GM21723 (cell line): Measurements from ENCODE around the gene TMEM255A.
"Not testable (repeated sequence)": the region's sequence is repeated elsewhere in the genome, so short reads cannot be mapped to it uniquely, and the experiment has no call there.

Experiments
- ATAC-seq: cut with Tn5 transposase; IDR thresholded peaks from one replicate; pipeline ENCODE4 v1.9.1; 2021; ENCODE audit warnings: mild to moderate bottlenecking, moderate library complexity; ENCODE audit not compliant: unreplicated experiment

TMEM255A gene

DNA sequence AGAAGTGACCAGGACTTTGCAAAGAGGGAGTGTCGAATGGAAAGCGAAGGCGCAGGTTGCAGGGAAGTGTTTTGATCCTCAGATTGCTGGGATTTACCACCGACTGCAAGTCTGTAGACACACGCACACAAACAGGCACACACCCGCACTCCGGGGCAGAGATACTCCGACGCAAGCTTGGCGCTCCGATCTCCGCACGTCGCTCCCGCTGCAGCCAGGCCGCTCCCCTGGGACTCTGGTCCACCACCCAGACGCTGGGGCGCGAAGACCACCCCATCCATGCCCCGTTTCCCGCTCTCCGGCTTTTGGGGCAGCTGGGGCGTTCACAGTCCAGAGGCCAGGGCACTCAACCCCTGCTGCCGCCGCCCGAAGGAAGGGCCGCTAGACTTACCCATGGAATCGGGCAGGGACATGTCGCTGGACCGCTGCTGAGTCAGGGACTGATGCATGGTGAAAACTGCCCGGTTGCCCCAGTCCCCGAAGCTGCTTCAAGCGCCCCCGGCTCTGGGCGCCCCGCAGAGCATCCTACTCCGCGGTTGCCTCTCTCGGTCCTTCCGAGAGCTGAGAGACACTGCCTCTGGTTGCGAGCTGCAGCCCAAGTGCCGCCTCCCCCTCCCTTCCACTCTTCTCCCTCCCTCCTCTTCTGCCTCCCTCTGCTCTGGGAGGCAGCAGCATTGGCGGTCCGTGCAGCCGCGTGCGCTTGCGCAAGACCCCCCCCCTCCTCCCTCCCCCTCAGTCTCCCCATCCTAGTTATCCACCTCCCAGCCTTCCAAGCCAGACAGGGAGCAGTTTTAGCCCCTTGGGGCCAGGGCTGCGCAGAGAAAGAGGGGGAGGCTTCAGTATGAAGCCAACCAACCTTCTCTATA is at the start of gene TMEM255A:
TMEM255A (minus strand) TSS at position 601 of the 866 bp plus-strand sequence; CDS start at position 449, 152 bp downstream.
- no peak for ATAC-seq

DNA sequence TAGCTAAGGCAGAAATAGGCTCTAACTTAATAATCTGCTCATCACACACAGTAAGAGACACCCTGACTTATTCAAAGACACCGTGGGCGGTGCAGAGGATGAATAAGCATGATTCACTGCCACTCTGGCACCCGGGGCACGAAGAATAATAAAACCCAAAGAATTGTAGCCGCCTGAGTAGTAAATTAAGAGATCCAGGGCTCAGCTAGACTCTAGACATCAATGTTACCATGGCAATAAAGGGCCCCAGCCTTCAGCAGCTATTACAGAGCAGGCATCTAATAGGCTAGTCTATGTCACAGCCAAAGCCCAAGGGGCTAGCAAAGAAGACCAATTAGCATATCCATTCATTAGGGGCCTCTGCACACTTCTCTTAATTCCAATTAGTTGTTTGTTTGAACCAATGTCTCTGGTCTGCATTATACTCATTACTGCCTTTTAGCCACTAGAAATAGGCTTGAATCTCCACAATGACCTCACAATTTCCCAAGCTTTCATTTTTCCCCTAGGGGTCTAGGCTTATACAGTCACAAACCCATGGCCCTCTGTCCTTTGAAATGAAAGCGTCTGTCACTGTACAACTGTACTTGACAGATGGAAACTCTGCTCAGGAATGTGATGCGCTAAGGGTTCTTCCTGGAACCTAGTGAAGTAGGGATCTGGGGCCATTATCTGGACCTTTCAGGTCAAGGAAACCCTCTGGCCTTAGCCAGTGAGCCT is 47.6 kb upstream of the TMEM255A start:
- no peak for ATAC-seq

DNA sequence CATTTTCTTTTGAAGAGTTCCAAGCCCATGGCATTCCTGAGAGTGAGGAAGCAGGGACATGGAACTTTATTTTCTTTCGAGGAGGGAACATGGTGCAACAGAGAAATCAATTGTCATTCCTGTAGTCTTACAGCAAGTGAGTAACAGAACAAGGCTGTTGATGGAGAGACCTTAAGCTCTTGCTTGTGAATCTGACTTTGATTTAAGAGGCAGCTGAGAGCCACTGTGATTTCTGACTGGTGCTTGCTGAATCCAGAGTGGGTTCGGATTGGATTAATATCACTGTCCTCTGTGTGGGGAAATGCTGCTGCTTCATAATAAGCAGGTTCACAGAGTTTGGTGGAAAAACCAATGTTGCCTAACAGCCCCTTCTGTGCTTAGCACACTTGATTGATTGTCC is 45.9 kb upstream of the TMEM255A start:
- ATAC-seq = no peak

DNA sequence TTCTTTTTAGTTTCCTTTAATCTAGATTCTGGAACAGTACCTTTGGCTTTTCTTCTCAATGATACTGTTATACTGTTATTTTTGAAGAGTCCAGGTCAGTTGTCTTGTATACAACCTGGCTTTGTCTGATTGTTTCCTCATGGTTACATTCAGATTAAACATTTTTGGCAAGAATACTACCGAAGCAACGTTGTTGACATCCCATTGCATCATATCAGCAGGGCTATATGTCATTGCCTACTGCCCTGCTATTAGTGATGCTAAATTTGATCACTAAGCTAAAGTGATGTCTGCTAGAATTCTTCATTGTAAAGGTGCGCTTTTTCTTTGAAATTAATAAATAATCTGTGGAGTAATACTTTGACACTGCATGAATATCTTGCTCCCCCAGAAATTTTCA is 44.8 kb upstream of the TMEM255A start:
- no peak for ATAC-seq

GRCh38 chrX:120350450-120351138 is 39.3 kb upstream of the TMEM255A start:
- ATAC-seq = no peak

DNA sequence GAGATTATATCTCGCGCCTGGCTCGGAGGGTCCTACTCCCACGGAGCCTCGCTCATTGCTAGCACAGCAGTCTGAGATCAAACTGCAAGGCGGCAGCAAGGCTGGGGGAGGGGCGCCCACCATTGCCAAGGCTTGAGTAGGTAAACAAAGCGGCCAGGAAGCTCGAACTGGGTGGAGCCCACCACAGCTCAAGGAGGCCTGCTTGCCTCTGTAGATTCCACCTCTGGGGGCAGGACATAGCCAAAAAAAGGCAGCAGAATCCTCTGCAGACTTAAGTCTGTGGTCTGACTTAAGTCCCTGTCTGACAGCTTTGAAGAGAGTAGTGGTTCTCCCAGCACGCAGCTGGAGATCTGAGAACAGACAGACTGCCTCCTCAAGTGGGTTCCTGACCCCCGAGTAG is 33.3 kb upstream of the TMEM255A start:
- not testable (repeated sequence) for ATAC-seq

GRCh38 chrX:120336899-120337298 is 25.6 kb upstream of the TMEM255A start:
- no peak for ATAC-seq

- ATAC-seq = no peak
These were observed 24.0 kb upstream of the TMEM255A start for GRCh38 chrX:120335289-120335688.

DNA sequence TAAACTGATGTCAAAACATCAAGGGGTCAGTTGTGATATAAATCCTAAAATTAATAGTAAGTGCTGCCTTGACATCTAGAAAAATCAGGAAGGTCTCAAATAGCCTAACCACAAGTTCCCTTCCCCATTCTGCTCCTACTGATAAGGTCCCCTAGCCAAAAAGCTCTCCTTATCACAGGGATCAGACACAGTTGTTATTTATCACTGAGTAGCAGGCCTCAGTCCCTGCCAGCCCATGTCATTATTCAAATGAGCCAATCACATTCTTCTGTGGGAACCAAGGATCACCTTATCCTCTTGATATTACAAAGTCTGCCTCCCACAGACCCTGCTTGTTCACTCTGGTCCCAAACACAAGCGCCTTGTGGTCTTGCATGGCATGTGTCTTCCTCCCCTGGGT is 23.3 kb upstream of the TMEM255A start:
- ATAC-seq = no peak

GRCh38 chrX:120334151-120334550 is 22.9 kb upstream of the TMEM255A start:
- no peak for ATAC-seq

DNA sequence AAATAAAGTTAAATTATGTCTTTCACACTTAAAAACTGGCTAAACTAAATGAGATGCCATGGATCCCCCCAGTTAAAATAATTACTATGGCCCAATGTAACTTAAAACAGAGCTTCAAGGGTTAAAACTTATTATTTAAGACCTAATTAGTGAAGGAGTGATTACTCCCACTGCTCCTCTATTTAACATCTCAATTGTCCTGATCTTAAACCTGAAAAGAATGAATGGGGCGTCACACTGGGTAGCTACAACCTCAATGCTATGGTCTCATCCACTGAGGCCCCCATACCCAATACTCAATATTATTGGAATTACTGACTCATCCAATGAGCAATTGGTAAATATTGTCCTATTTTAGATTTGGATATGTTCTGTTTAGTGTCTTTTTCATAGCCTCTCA is 21.1 kb upstream of the TMEM255A start:
- ATAC-seq = no peak

GRCh38 chrX:120331116-120331515 is 19.9 kb upstream of the TMEM255A start:
- no peak for ATAC-seq

GRCh38 chrX:120321520-120322281 is 10.4 kb upstream of the TMEM255A start:
- ATAC-seq = no peak

DNA sequence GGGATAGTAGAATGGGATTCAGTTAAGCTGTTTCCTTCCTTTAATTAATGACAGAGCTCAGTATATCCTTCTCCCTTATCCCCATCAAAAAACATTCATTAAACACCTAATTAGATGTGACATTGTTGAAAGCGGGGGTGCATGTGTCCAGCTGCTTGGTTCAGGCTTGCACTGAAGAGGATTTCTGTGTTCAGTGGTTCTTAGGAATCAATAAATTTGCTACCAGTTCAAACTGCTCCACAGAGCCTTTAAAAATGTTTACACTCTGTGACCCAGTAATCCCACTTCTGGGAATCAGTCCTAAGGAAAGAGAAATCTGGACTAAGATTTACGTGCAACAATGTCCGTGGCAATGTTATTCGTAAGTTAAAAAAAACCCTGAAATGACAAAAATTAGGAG is 7.2 kb upstream of the TMEM255A start:
- ATAC-seq = no peak

DNA sequence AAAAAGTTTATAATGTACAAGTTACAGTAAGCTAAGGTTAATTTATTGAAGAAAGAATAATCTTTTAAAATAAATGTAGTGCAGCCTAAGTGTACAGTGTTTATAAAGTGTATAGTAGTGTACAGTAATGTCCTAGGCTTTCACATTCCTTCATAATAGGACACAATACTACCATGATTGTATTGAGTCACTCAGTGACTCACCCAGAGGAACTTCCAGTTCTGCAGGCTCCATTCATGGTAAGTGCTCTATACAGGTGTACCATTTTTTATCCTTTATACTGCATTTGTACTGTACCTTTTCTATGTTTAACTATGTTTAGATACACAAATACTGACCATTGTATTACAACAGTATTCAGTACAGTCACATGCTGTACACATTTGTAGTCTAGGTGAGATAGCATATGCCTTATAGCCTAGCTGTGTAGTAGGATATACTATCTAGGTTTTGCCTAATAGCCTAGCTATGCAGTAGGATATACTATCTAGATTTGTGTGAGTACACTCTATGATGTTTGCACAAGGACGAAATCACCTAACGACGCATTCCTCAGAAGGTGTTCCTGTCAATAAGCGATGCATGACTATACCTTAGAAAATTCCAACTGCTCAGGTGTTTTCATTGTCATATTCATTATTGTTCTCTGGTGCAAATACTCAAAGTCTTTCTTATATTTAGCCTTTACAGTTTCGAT is 5.5 kb upstream of the TMEM255A start:
- ATAC-seq = no peak

DNA sequence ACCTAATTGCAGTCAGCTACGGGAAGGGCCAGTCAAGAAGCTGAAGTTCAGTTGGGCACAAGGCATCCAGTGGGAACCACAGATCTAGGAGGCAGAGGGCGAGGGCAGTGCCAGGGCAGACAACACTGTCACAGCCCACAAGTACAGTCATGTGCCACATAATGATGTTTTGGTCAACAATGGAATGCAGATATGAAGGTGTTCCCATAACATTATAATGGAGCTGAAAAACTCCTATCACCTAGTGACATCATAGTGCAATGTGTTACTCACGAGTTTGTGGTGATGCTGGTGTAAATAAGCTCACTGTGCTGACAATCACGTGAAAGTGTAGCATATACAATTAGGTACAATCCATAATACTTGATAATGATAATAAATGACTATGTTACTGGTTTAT is 4.5 kb upstream of the TMEM255A start:
- no peak for ATAC-seq

- ATAC-seq = no peak
These were observed 434 bp upstream of the TMEM255A start for GRCh38 chrX:120311727-120312063.

GRCh38 chrX:120309873-120310705 is 1.2 kb downstream of the TMEM255A start:
- ATAC-seq = no peak
